ENCODE results near the gene PGAM2. TPM values are rescaled to one million over a fixed set of nuclear protein-coding genes. Genes with fewer than 3 reads are reported as not detected.
"Not testable (repeated sequence)": the region's sequence is repeated elsewhere in the genome, so short reads cannot be mapped to it uniquely, and the experiment has no call there.

PGAM2 gene
- total RNA-seq, 1 donor from 2014 or later: 1.8 TPM

DNA sequence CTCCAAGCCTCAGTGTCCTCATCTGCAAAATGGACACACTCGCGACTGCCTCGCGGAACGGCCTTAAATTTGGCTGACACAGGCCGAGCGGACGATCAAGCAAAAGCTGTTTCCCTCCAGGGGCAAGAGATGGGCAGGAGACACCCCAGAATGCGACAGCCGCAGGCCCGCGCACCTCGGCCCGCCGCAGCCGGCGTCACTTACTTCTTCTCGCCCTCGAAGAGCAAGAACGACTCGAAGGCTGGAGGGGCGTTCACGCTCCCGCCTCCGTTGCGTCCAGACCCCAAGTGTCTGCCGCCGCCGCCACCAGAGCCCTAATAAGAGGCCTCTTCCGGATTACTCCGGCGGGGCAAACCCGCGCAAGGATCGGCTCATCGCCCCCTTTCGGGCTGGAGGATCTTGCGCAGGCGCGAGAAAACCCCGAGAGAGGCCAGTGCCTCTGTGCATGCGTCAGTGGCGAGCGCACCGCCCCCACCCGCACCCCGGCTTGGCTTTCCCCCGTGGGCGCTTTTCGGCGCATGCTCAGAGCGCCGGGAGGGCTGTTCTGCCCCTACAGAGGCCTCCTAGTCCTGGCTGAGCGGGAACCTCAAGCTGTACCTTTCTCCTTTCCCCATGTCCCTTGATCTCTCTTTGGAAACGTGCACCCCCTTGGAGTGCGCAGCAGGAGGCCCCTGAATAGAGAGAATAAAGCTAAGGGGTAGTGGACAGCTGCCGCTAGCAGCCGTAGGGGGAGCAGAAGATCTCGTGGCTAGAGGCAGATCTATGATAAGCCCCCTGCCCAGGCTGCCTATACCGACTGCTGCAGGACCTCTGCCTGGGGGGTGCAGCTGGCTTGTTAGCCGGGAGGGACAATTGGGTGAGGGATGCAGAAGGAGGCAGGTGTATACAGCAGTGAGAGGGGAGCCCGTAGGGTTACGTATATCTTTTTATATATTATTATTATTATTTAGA, 46.2 kb downstream of the PGAM2 start:
- H3K4me1 Mint-ChIP-seq: peaks cover 12% of the 10 kb centered on the region
- not testable (repeated sequence) for H3K27me3 Mint-ChIP-seq (ENCODE audit: low read depth); H3K36me3 Mint-ChIP-seq (ENCODE audit: low read depth); H3K9me3 Mint-ChIP-seq
- peak overlapping the region; percentile 94 for H3K4me3 Mint-ChIP-seq
- TF ChIP-seq, protein P1, sequence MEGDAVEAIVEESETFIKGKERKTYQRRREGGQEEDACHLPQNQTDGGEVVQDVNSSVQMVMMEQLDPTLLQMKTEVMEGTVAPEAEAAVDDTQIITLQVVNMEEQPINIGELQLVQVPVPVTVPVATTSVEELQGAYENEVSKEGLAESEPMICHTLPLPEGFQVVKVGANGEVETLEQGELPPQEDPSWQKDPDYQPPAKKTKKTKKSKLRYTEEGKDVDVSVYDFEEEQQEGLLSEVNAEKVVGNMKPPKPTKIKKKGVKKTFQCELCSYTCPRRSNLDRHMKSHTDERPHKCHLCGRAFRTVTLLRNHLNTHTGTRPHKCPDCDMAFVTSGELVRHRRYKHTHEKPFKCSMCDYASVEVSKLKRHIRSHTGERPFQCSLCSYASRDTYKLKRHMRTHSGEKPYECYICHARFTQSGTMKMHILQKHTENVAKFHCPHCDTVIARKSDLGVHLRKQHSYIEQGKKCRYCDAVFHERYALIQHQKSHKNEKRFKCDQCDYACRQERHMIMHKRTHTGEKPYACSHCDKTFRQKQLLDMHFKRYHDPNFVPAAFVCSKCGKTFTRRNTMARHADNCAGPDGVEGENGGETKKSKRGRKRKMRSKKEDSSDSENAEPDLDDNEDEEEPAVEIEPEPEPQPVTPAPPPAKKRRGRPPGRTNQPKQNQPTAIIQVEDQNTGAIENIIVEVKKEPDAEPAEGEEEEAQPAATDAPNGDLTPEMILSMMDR (conservative IDR thresholded peaks at IDR 0.05): peak; percentile 79
- DNase-seq (ENCODE audit: low read depth, low spot score): peak; percentile 99
- H3K27ac Mint-ChIP-seq (ENCODE audit: unreplicated experiment): peak overlapping the region; percentile 92

DNA sequence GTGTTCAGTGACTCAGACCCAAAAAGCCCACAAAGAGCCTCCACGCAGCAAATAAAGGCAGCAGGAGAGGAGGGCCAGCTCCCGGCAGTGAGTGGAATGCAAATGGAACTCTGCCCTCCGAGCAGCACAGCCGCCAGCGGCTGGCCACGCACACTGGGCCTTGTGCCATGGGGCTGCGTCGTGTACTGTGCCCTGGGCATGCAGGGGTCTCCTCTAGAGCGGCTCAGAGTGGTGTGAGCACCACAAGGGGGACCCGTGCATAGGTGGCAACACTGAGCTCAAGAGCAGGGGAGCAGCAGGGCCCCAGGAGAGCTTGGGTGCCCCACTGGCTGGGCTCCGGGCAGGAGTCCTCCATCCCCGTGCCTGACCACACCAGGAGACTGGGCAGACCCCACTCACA, 50.3 kb downstream of the PGAM2 start:
- H3K27ac Mint-ChIP-seq (ENCODE audit: unreplicated experiment); H3K36me3 Mint-ChIP-seq (ENCODE audit: low read depth); H3K9me3 Mint-ChIP-seq; H3K4me1 Mint-ChIP-seq; H3K4me3 Mint-ChIP-seq; H3K27me3 Mint-ChIP-seq (ENCODE audit: low read depth); DNase-seq (ENCODE audit: low read depth, low spot score): not testable (repeated sequence)

Small RNA genes within 50 kb of the gene (microRNA-seq; reads per million reads assigned to microRNA genes)
- gene MIR6837: not detected
- 3.0 reads per million for gene MIR6838

Other genes starting within 250 kb of the PGAM2 start
- gene MRPS24, start 196.1 kb downstream of the PGAM2 start, total RNA-seq: 109 TPM in 2 replicates
- 27.9 and 30.0 TPM in 2 replicates for gene URGCP, start 159.0 kb downstream of the PGAM2 start, total RNA-seq
- 14.1 and 15.6 TPM in 2 replicates for gene UBE2D4, start 139.1 kb downstream of the PGAM2 start, total RNA-seq
- gene SPDYE1, start 67.7 kb downstream of the PGAM2 start, total RNA-seq: not detected in 2 replicates
- 74.1 and 74.6 TPM in 2 replicates for gene DBNL, start 20.9 kb downstream of the PGAM2 start, total RNA-seq
- gene POLM, start 17.0 kb upstream of the PGAM2 start, total RNA-seq: 21.5 and 26.0 TPM in 2 replicates
- 70.5 and 72.6 TPM in 2 replicates for gene AEBP1, start 38.8 kb upstream of the PGAM2 start, total RNA-seq
- gene POLD2, start 58.0 kb upstream of the PGAM2 start, total RNA-seq: 159 and 167 TPM in 2 replicates
- gene MYL7, start 75.8 kb upstream of the PGAM2 start, total RNA-seq: not detected in 2 replicates
- gene GCK, start 123.9 kb upstream of the PGAM2 start, total RNA-seq: 0.42 and 0.52 TPM in 2 replicates
- 95.9 and 97.4 TPM in 2 replicates for gene YKT6, start 135.4 kb upstream of the PGAM2 start, total RNA-seq